Adrenal gland (tissue), 5 donors: ENCODE results near the gene TLCD1.

Source experiments
- CTCF ChIP-seq, 6 experiments: fragments of 450-650 bp in 4 of 6; fragments of 200-600 bp in 2 of 6; sonication (generic) in 1 of 6; IDR thresholded peaks; 1 replicate in 5 of 6; 2 replicates in 1 of 6; pipeline versions ENCODE4 v1.5.1 to v1.8.0; 2016 to 2021; ENCODE audit warnings: antibody characterized with exemption in 6 of 6, mild to moderate bottlenecking in 2 of 6, moderate library complexity in 1 of 6
- POLR2A ChIP-seq, 2 donors: fragments of 450-650 bp; IDR thresholded peaks; one replicate each; pipeline ENCODE4 v1.6.1; 2017; ENCODE audit warnings: antibody characterized with exemption in 2 of 2, mild to moderate bottlenecking in 2 of 2, moderate library complexity in 1 of 2
- donor health status: DM: no; HTN: no; CAD: no.

- no peak for TF ChIP-seq CTCF (IDR thresholded peaks at IDR 0.05)
- TF ChIP-seq POLR2A (IDR thresholded peaks at IDR 0.05): no peak
Measured at GRCh38 chr17:28718333-28719020, 7.6 kb downstream of the TLCD1 start.
